Left colon (tissue), 2 donors: ENCODE results near the gene GCKR. TPM values are rescaled to one million over a fixed set of nuclear protein-coding genes. Genes with fewer than 3 reads are reported as not detected.

Experiments
- ATAC-seq: fragments of 200-7000 bp; cut with Tn5 transposase; one replicate; pipeline ENCODE4 v1.9.1; 2020; ENCODE audit warnings: mild to moderate bottlenecking, moderate library complexity
- DNase-seq, 2 donors: peaks; one replicate each; pipeline ENCODE4 v3.0.0-alpha.2; 2020
- intact Hi-C, 2 donors: fragments of 100-400 bp; cut with DNase I in 1 of 2; cut with micrococcal nuclease in 1 of 2; formaldehyde crosslinking; loops; one replicate each; pipeline versions ENCODE4 v1.11.2 to v1.14.0; 2022; cut with DNase I, micrococcal nuclease
- long read RNA-seq: library from polyadenylated mRNA; unstranded; transcript quantifications from one replicate; pipeline ENCODE4 v2.0.0, GENCODE V29; 2021
- total RNA-seq, 2 donors: library from RNA; stranded (reverse); fragmentation: NEBNext Ultra II Directional; extraction: Animal tissue kit (Norgen Biotek cat#: 25700); gene quantifications; one replicate each; pipeline ENCODE4 v1.2.1, GENCODE V29; 2021
- donor health status: DM: no; HTN: no; CAD: no.
- donor health status: DM: yes; HTN: yes; CAD: no.

GCKR gene, protein sequence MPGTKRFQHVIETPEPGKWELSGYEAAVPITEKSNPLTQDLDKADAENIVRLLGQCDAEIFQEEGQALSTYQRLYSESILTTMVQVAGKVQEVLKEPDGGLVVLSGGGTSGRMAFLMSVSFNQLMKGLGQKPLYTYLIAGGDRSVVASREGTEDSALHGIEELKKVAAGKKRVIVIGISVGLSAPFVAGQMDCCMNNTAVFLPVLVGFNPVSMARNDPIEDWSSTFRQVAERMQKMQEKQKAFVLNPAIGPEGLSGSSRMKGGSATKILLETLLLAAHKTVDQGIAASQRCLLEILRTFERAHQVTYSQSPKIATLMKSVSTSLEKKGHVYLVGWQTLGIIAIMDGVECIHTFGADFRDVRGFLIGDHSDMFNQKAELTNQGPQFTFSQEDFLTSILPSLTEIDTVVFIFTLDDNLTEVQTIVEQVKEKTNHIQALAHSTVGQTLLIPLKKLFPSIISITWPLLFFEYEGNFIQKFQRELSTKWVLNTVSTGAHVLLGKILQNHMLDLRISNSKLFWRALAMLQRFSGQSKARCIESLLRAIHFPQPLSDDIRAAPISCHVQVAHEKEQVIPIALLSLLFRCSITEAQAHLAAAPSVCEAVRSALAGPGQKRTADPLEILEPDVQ
- total RNA-seq, result not detected
- long read RNA-seq, result 0 reads

DNA sequence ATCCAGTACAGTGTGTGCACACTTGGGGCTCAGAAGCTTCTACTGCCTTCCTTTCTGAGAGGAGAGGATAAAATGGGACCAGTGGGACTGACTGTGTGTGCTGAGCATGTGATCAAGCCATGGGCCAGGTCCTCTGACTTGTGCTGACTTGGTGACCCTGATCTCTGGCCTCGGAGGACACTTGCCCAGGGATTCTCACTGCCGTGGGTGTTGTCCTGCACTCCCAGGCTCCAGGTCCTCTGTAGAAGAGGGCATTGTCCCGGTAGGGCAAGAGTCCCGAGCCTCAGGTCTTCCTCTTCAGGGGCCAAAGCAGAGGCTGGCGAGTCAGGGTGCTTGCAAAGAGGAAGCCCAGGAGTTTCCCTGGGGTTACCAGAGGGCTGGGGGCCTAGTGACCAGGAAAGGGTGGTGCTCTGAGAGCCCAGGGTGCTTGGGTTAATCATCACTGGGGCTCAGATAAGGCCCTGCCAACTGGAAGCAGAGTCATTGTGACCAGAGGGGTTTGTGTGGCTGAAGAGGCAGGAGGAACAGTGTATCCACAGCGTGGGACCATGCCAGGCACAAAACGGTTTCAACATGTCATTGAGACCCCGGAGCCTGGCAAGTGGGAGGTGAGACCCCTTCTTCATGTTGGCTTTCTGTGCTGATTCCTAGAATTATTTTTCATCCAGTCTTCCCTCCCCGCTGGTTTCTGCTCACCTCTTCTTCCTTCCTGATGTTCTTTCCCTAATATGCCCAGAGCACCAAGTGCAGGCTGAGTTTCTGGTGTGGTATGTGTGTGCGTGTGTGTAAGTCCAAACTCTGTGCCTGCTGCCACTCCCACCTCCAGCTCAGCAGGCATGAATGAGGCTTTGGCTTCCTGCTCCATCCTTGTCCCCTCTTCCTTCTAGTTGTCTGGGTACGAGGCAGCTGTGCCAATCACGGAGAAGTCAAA lies at the start of gene GCKR:
Gene GCKR, plus strand, starts transcription at position 483 of the 931 bp plus-strand sequence. Its CDS starts 66 bp downstream, at position 549.
- DNase-seq (no peak), ATAC-seq (peak; percentile 67)
- intact Hi-C loops, result no loop called here

DNA sequence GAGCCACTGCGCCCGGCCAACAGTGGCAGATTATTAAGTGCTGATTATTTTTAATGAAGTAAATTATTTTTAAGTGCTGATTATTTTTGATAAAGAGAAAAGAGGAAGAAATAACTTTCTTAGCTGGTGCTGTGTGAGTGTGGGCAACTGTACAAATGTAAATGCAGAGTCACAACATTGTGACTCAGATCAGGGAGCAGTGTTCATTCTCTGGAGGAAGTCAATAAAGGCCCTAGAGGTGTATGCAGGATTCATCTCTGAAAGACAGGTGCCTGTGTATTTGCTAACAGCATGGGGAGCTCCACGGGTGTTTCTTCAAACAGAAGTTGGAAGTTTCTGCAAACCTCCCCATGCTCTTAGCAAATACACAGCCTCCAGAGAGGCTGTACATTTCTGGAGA lies 48.3 kb upstream of the GCKR start:
- DNase-seq (no peak), ATAC-seq (no peak)
- intact Hi-C loops, result no loop called here

DNA sequence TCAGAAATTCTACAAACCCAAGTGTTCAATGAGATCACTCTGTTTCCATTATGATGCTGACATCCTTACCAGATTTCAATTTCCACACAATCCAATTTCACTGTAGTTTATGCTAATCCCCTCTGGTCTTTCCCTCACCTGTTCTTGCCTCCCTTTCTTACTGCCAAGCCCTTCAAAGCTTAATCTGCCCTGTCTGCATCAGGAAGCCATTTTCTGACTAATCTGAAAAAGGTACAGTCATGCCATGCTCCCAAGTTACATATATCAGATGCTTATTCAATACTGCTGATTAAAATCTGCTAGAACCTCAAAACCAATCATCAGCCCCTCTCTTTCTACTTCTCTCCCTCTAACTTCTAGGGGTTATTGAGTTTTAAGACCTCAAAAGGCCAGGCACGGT lies 45.5 kb upstream of the GCKR start:
- ATAC-seq (no peak), DNase-seq (no peak)
- intact Hi-C loops, result no loop called here

GRCh38 chr2:27453968-27454367 lies 42.7 kb upstream of the GCKR start:
- intact Hi-C loops, result no loop called here
- ATAC-seq, result no peak

GRCh38 chr2:27461118-27461517 lies 35.5 kb upstream of the GCKR start:
- no peak for ATAC-seq
- intact Hi-C loops, result no loop called here
- no peak for DNase-seq

More at GRCh38 chr2:27453968-27454367, 42.7 kb upstream of the GCKR start:
- DNase-seq, result no peak

DNA sequence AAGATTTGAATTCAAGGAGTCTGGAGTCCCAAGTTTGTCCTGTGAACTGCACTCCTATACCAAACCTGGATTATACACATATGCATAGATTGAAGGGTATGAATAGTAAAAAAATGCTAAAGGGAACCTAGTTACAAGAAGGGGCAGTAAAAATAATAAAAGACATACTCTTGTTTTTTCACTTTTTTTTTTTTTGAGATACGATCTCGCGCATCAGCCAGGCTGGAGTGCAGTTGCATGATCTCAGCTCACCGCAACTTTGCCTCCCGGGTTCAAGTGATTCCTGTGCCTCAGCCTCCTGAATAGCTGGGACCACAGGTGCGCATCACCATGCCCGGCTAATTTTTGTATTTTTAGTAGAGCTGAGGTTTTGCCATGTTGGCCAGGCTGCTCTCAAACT lies 32.2 kb upstream of the GCKR start:
- DNase-seq, result no peak
- no peak for ATAC-seq
- intact Hi-C loops, result no loop called here

DNA sequence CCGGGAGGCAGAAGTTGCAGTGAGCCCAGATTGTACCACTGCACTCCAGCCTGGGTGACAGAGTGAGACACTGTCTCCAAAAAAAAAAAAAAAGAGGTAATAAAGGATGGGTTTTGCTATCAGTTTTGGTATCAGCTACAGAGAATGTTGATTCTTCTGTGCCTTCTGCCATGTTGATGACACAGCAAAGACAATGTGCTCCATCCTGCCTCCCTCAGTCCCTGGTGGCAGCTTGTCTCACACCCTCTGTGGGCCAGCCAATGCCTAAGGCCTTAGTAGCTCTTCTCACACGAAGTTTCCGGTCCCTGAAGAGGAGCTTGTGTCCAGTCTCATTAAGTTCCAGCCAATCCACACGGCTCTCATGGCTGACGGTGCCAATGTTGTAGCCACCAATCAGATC lies 24.7 kb upstream of the GCKR start:
- DNase-seq (no peak), ATAC-seq (no peak)
- intact Hi-C loops, result no loop called here

- DNase-seq (no peak), ATAC-seq (no peak)
- intact Hi-C loops, result no loop called here
Measured at GRCh38 chr2:27485496-27485895, 11.1 kb upstream of the GCKR start.

- ATAC-seq (peak; percentile 9), DNase-seq (peak in 1 of 2 donors; percentile 14)
- intact Hi-C loops, result no loop called here
Measured at GRCh38 chr2:27489118-27489497, 7.5 kb upstream of the GCKR start.

DNA sequence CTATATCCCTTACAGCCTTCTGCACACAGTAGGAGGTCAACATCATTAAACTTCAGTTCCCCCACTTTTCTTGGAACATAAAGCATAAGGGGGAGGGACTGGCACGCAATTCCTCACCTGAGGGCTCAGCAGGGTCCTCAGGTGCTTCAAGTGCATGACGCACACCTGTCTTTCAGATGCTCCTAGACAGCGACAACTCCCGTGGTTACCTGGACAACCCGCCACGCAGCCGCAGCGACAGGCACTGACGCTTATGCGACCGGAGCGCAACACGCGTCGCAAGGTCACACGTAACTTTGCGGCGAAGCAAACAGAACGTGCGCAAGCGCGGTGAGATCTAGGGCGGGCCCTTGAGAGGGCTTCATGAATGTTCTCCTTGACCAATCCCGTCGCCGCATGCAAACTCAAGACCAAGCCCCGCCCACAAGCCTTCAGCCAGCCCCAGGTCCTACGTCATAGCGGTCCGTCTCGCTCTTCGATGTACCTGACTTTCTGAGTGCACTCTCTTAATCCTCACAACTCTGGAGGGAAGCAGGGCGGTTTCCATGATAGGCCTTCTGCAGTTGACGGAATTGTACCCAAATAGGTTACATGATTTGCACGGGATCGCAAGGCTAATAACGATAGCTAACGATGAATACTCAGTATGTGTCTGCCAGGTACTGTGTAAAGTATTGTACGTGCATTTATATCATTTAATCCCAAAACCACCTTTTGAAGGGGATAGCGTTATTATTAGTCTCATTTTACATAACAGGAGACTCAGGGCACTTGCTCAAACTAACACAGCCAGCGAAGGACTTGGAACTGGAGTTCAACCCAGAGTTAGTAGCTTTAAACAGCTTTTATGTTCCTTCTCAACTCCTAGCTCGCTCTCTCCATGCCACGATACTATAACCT lies 6.9 kb upstream of the GCKR start, which contains the start of gene IFT172:
Gene IFT172, minus strand, starts transcription at position 246 of the 900 bp plus-strand sequence. Its CDS starts 90 bp downstream, at position 156.
- peak; percentile 98 for ATAC-seq

DNA sequence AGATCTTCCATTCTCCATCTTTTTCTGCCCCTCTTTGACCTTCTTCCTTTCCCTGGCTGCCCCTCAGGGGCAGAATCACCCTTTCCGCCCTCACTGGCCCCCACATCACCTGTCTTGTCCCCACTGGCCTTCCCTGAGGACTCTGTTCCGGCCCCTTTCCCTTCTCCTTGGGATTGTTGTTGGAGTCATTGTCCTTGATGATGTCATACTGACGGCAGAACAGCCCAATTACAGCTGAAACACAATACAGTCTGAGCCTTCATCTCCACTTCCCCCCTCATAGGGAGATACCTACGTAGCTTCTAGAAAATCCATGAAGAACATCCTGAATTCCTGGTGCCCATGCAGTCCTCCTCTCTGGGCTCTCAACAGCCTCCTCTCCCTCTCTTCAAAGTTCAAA lies 4.1 kb upstream of the GCKR start:
- ATAC-seq (no peak), DNase-seq (no peak)
- intact Hi-C loops, result no loop called here

More for the DNA sequence above, 6.9 kb upstream of the GCKR start, which contains the start of gene IFT172:
- DNase-seq, result peak; percentile 100
- intact Hi-C loops, result no loop called here

DNA sequence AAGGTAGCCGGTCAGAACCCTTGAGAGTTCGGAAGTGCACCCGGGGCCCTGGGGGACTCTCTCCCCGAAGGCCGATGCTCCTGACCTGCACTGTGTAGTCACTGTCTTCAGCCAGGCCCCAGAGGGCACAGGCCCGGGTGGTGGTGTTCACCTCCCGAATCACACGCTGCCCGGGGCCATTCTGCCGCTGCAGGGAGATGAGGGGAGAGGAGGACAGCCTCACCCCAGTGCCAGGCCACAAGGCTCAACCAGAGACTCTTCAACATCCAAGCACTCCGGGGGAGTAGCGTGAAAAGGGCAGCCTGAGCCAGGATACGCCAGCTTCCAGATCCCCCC lies 2.7 kb upstream of the GCKR start:
- intact Hi-C loops, result no loop called here
- ATAC-seq, result no peak
- DNase-seq, result no peak

GRCh38 chr2:27494284-27494943 lies 2.2 kb upstream of the GCKR start:
- DNase-seq, result peak in 1 of 2 donors; percentile 24
- ATAC-seq, result no peak
- intact Hi-C loops, result no loop called here

DNA sequence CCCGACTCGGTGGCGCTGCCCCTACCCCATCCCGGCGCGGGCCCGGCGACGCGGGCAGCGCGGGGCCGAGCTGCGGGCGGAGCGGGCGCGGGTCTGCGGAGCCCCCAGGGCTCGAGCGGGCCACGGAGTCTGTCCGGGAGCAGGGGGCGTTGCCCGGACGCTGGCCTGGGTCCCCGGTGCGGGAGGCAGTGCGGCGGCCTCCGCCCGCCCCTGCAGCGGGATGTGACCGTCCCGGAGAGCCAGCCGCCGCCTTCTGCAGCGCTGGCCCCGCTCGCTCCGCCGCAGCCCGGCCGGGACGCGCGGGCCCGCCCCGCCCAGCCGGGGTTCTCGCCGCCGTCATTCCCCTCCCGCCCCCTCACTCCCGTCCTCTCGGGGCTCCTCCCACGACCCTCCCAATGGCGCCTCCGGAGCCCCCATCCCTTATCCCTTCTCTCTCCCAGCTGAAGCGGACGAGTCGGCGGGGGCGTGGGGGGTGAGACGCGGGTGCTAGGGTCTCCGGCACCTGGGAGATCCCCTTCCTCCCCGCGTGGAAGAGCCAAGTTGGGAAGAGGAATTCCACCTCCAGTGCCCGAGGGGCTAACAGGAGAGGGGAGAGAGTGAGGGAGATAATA lies 1.6 kb upstream of the GCKR start, which contains the start of gene FNDC4:
Gene FNDC4, minus strand, starts transcription at position 257 of the 611 bp plus-strand sequence. CDS start 521 bp downstream, outside the sequence.
- ATAC-seq (peak; percentile 62), DNase-seq (peak in 1 of 2 donors; percentile 22)
- intact Hi-C loops, result no loop called here

DNA sequence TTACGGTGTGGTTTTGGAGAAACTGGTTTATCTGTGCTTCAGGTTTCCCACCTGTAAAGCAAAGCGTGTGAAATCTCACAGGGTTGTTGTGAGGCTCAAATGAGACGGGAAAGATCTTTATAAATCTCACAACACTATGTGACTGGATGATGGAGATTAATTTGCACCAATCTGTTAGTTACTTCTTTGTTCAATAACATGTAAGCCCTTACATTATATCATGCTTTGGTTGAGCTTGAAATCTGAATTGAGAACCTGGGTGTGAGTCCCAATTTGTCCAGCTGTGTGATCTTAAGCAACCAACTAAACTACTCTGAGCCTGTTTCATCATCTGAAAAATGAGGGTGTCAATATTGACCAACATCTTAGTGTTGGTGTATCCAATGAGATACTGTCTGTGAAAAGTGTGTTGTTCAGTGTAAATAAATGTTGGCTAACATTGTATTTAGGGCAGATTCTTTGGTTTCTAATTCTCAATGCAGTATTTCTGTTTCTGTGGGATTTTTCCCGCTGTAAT lies 741 bp upstream of the GCKR start:
- intact Hi-C loops, result no loop called here
- no peak for ATAC-seq

DNA sequence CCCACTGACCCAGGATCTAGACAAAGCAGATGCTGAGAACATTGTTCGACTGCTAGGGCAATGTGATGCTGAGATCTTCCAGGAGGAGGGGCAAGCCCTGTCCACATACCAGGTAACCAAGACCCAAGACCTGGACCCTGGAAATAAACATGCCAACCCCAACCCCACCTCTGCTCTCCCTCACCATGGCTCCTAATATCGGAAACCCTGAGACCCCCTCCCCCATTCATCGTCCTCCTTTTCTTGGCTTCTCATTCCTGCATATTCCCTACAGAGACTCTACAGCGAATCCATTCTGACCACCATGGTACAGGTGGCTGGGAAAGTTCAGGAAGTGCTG lies 619 bp downstream of the GCKR start:
- DNase-seq (no peak), ATAC-seq (no peak)
- intact Hi-C loops, result no loop called here

More for the DNA sequence above, 741 bp upstream of the GCKR start:
- DNase-seq, result no peak

- ATAC-seq (no peak), DNase-seq (no peak)
- intact Hi-C loops, result no loop called here
Measured at GRCh38 chr2:27498975-27499374, 2.3 kb downstream of the GCKR start.
